Endothelial cell of umbilical vein (primary cell): ENCODE measurements around the gene TNFAIP8L3. TPM values are rescaled to one million over a fixed set of nuclear protein-coding genes. Genes with fewer than 3 reads are reported as not detected.
"Not testable (repeated sequence)": the region's sequence is repeated elsewhere in the genome, so short reads cannot be mapped to it uniquely, and the experiment has no call there.

ENCODE experiments used
- BruUV-seq: library from RNA; stranded (reverse); fragments of 400-500 nt; replicated peaks from 2 replicates; lab custom pipeline; 2021; lab: Mats Ljungman, UMichigan
- CTCF ChIA-PET: fragments of 300-600, 350-600 bp; sonication (Branson Sonifier 250); formaldehyde crosslinking; loops from one replicate; lab custom pipeline; 2021; ENCODE audit warnings: antibody characterized with exemption, inconsistent platforms; lab: Charles Lee
- POLR2A ChIA-PET: fragments of 300-600, 350-600 bp; sonication (Branson Sonifier 250); formaldehyde crosslinking; loops from one replicate; lab custom pipeline; 2021; ENCODE audit warnings: antibody characterized with exemption, inconsistent platforms; lab: Charles Lee
- DNase-seq: peaks from one replicate; pipeline ENCODE4 v3.0.0-alpha.2; 2011; ENCODE audit warnings: low read depth, low spot score
- FAIRE-seq: peaks from 2 replicates; lab custom pipeline; 2011; peaks lifted over from hg19 to GRCh38; lab: Jason Lieb, UNC
- H2AFZ ChIP-seq: 2 replicates; pipeline ENCODE4 v1.6.0; 2012; ENCODE audit warnings: low read depth, low read length, control low read depth, inconsistent platforms
- H3K27ac ChIP-seq: 2 replicates; pipeline ENCODE4 v1.5.1; 2011; ENCODE audit warnings: low read depth, mild to moderate bottlenecking, control low read depth, low read length, moderate library complexity; ENCODE audit not compliant: insufficient read depth
- H3K27me3 ChIP-seq, 2 experiments: 2 replicates each; pipeline versions ENCODE4 v1.6.0 to v1.6.1; 2011; ENCODE audit warnings: low read length in 2 of 2, mixed read lengths in 1 of 2; ENCODE audit not compliant: control insufficient read depth in 2 of 2, insufficient read depth in 2 of 2
- H3K36me3 ChIP-seq, 2 experiments: 2 replicates in 1 of 2; 3 replicates in 1 of 2; pipeline ENCODE4 v1.5.1; 2011; ENCODE audit warnings: low read length in 2 of 2, mild to moderate bottlenecking in 1 of 2, moderate library complexity in 1 of 2; ENCODE audit not compliant: control insufficient read depth in 2 of 2, insufficient read depth in 2 of 2; ENCODE audit errors: extremely low read depth in 1 of 2
- H3K4me1 ChIP-seq: 3 replicates; pipeline ENCODE4 v1.5.1; 2011; ENCODE audit warnings: mild to moderate bottlenecking, low read length; ENCODE audit not compliant: control insufficient read depth, insufficient read depth; ENCODE audit errors: extremely low read depth
- H3K4me2 ChIP-seq: 2 replicates; pipeline ENCODE4 v1.6.1; 2011; ENCODE audit warnings: low read length, control low read depth, mixed read lengths; ENCODE audit not compliant: insufficient read depth
- H3K4me3 ChIP-seq, 3 experiments: fragments of 200-600 bp in 1 of 3; sonication (generic), shearing (Covaris generic) in 1 of 3; replicated peaks in 1 of 3; 2 replicates each; pipeline ENCODE4 v1.5.1; 2011 to 2016; ENCODE audit warnings: control low read depth in 3 of 3, low read length in 3 of 3, mild to moderate bottlenecking in 2 of 3, inconsistent platforms in 1 of 3, low read depth in 1 of 3, moderate library complexity in 1 of 3; ENCODE audit not compliant: insufficient read depth in 1 of 3
- H3K79me2 ChIP-seq: 2 replicates; pipeline ENCODE4 v1.6.0; 2012; ENCODE audit warnings: low read length, inconsistent platforms; ENCODE audit not compliant: control insufficient read depth, insufficient read depth
- H3K9ac ChIP-seq: replicated peaks from 2 replicates; pipeline ENCODE3; 2011; ENCODE audit warnings: low read length, control low read depth; ENCODE audit not compliant: insufficient read depth; ENCODE audit errors: extremely low read depth
- H3K9me1 ChIP-seq: replicated peaks from 3 replicates; pipeline ENCODE4 v1.6.0; 2011; ENCODE audit warnings: mild to moderate bottlenecking, low read length; ENCODE audit not compliant: control insufficient read depth, insufficient read depth; ENCODE audit errors: extremely low read depth
- H3K9me3 ChIP-seq: replicated peaks from 2 replicates; pipeline ENCODE4 v1.5.1; 2012; ENCODE audit warnings: low read length, inconsistent platforms; ENCODE audit not compliant: control insufficient read depth, insufficient read depth
- H4K20me1 ChIP-seq: replicated peaks from 2 replicates; pipeline ENCODE3; 2011; ENCODE audit warnings: mild to moderate bottlenecking, low read length; ENCODE audit not compliant: control insufficient read depth, insufficient read depth; ENCODE audit errors: extremely low read depth
- EZH2 ChIP-seq: IDR thresholded peaks from 2 replicates; pipeline ENCODE4 v1.6.1; 2012; ENCODE audit warnings: borderline replicate concordance, low read depth, mild to moderate bottlenecking, moderate library complexity, low read length, inconsistent platforms; ENCODE audit not compliant: severe bottlenecking
- FOS ChIP-seq: IDR thresholded peaks from 2 replicates; pipeline ENCODE4 v1.6.1; 2011; ENCODE audit warnings: mild to moderate bottlenecking, low read length, moderate library complexity, borderline replicate concordance; ENCODE audit not compliant: insufficient read depth
- GATA2 ChIP-seq: IDR thresholded peaks from 2 replicates; pipeline ENCODE4 v1.7.0; 2011; ENCODE audit warnings: low read depth, mild to moderate bottlenecking, moderate library complexity, mixed read lengths, low read length; ENCODE audit not compliant: insufficient read length, insufficient read depth
- JUN ChIP-seq: IDR thresholded peaks from 2 replicates; pipeline ENCODE4 v1.6.1; 2011; ENCODE audit warnings: borderline replicate concordance, low read depth; ENCODE audit not compliant: insufficient read length, insufficient read depth
- MYC ChIP-seq: IDR thresholded peaks from one replicate; pipeline ENCODE4 v1.6.1; 2011; ENCODE audit warnings: mild to moderate bottlenecking, low read depth, low read length
- POLR2A ChIP-seq: IDR thresholded peaks from 2 replicates; pipeline ENCODE4 v1.6.1; 2012; ENCODE audit warnings: low read depth, mild to moderate bottlenecking, control low read depth, low read length
- POLR2AphosphoS5 ChIP-seq: IDR thresholded peaks from 2 replicates; pipeline ENCODE4 v1.6.1; 2012; ENCODE audit warnings: low read depth, mild to moderate bottlenecking, control low read depth, low read length, moderate library complexity; ENCODE audit not compliant: insufficient read depth
- dilution Hi-C: fragments of 300-500 bp; cut with MboI; formaldehyde crosslinking; loops from one replicate; pipeline ENCODE4 v1.15.0; 2019; ENCODE audit warnings: low sequenced_read_pairs; ENCODE audit not compliant: extremely low pct_ligation_motif_present
- intact Hi-C: fragments of 100-400 bp; cut with micrococcal nuclease; formaldehyde crosslinking; loops from one replicate; pipeline ENCODE4 v1.10.0; 2022
- polyA plus RNA-seq, 4 experiments: library from polyadenylated mRNA; depleted of rRNA in 3 of 4; stranded (reverse) in 3 of 4; unstranded in 1 of 4; fragments of >200 nt; gene quantifications; 2 replicates each; pipeline versions ENCODE4 v1.2.1 to v1.2.3, GENCODE V29; 2011 to 2012; ENCODE audit warnings: missing spikeins in 1 of 4
- total RNA-seq: library from RNA; stranded (reverse); gene quantifications from 2 replicates; pipeline ENCODE4 v1.2.3, GENCODE V29; 2021
- TF ChIP-seq, protein P1 (sequence below), 2 donors: IDR thresholded peaks; 1 replicate in 1 of 2; 2 replicates in 1 of 2; pipeline ENCODE4 v1.5.1; 2011; ENCODE audit warnings: low read length in 2 of 2, mild to moderate bottlenecking in 2 of 2, moderate library complexity in 2 of 2, control low read depth in 1 of 2, inconsistent platforms in 1 of 2, low read depth in 1 of 2; ENCODE audit not compliant: insufficient read depth in 1 of 2; ENCODE audit errors: extremely low read depth in 1 of 2
- TF ChIP-seq, protein P2 (sequence below): IDR thresholded peaks from 2 replicates; pipeline ENCODE4 v1.6.1; 2011; ENCODE audit not compliant: insufficient read depth, insufficient read length

Gene TNFAIP8L3
- total and polyA plus RNA-seq, 2 donors (not counting 3 experiments of a cell fraction or from before 2014, with no cell fraction given), result 8.8 to 38.3 TPM

DNA sequence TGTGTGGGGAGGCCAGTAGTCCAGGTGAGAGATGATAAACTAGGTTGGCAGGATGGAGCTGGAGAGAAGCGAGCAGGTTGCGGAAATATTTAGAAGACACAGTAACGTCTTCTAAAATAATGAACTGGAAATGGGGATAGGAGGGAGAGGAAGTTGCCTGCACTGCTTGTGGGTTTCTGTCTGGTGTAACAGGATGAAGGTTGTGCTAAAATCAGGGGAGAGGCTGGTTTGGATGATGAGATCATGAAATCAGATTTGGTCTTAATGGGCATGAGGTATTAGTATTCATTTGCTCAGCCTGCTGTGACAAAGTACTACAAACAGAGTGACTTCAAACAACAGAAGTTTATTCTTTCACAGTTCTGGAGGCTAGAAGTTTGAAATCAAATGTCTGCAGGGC, 32.1 kb upstream of the TNFAIP8L3 start:
- DNase-seq (no peak), FAIRE-seq (no peak)
- BruUV-seq, result no TSS peak
- peak overlapping the region; percentile 13 for H2AFZ ChIP-seq
- no peaks in the 10 kb centered on the region for H3K79me2 ChIP-seq
- ChIA-PET CTCF (no interaction called here), POLR2A (no interaction called here)
- TF ChIP-seq, protein P1, sequence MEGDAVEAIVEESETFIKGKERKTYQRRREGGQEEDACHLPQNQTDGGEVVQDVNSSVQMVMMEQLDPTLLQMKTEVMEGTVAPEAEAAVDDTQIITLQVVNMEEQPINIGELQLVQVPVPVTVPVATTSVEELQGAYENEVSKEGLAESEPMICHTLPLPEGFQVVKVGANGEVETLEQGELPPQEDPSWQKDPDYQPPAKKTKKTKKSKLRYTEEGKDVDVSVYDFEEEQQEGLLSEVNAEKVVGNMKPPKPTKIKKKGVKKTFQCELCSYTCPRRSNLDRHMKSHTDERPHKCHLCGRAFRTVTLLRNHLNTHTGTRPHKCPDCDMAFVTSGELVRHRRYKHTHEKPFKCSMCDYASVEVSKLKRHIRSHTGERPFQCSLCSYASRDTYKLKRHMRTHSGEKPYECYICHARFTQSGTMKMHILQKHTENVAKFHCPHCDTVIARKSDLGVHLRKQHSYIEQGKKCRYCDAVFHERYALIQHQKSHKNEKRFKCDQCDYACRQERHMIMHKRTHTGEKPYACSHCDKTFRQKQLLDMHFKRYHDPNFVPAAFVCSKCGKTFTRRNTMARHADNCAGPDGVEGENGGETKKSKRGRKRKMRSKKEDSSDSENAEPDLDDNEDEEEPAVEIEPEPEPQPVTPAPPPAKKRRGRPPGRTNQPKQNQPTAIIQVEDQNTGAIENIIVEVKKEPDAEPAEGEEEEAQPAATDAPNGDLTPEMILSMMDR (IDR thresholded peaks at IDR 0.05; ENCODE audit: extremely low read depth in 1 of 2, insufficient read depth in 1 of 2, low read depth in 1 of 2, low read length in 2 of 2), result no peak
- TF ChIP-seq POLR2A, result no peak
- no peak for TF ChIP-seq POLR2AphosphoS5
- no peak for TF ChIP-seq FOS
- TF ChIP-seq, protein P2, sequence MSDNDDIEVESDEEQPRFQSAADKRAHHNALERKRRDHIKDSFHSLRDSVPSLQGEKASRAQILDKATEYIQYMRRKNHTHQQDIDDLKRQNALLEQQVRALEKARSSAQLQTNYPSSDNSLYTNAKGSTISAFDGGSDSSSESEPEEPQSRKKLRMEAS, result no peak
- no peak for TF ChIP-seq GATA2
- no peak for TF ChIP-seq MYC
- no peak for TF ChIP-seq EZH2
- TF ChIP-seq JUN, result no peak
- H3K4me1 ChIP-seq, result peaks cover 10% of the 10 kb centered on the region
- H3K4me3 ChIP-seq, result no peak overlapping the region
- H3K9ac ChIP-seq, result no peak overlapping the region
- H3K27me3 ChIP-seq, result no peaks in the 10 kb centered on the region
- dilution Hi-C loops (no loop called here), intact Hi-C loops (no loop called here)
- no peaks in the 10 kb centered on the region for H4K20me1 ChIP-seq
- H3K9me3 ChIP-seq, result no peaks in the 10 kb centered on the region
- no peaks in the 10 kb centered on the region for H3K9me1 ChIP-seq
- no peak overlapping the region for H3K4me2 ChIP-seq
- no peaks in the 10 kb centered on the region for H3K36me3 ChIP-seq
- no peak overlapping the region for H3K27ac ChIP-seq

DNA sequence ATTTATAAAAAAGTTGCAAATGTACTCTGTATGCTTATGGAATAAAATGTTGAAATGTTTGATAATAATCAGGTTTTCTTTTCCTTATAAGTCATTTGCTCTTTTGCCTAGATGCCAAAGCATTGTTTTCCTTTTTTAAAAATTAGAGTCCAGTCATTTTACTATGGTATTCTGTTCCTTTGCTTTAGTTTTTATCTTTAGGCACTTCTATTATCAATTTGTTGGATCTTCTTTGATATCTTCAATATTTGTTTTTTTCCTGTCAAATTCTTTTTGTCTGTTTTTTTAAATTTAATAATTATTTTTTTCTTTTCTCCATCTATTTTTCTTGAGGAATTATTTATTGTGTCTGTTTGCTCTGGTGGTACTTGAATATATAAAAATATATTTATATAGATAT, 28.3 kb upstream of the TNFAIP8L3 start:
- DNase-seq, CTCF ChIA-PET, FAIRE-seq, H3K79me2 ChIP-seq, H3K9me3 ChIP-seq, H2AFZ ChIP-seq, POLR2A ChIA-PET, H3K9ac ChIP-seq, H3K4me3 ChIP-seq, H3K4me2 ChIP-seq, BruUV-seq, H3K36me3 ChIP-seq, H3K9me1 ChIP-seq, intact Hi-C loops, H3K27ac ChIP-seq, H4K20me1 ChIP-seq, H3K27me3 ChIP-seq, dilution Hi-C loops: not testable (repeated sequence)
- H3K4me1 ChIP-seq, result peaks cover 25% of the 10 kb centered on the region
